Mucosa of stomach (tissue), 1 donor: ENCODE data around the gene KRT13.
"Not testable (repeated sequence)": the region's sequence is repeated elsewhere in the genome, so short reads cannot be mapped to it uniquely, and the experiment has no call there.

Experiments
- H3K27me3 ChIP-seq: one replicate; pipeline ENCODE4 v1.7.0; 2013; ENCODE audit warnings: mild to moderate bottlenecking, low read length; ENCODE audit not compliant: control insufficient read depth, insufficient read depth
- H3K36me3 ChIP-seq: one replicate; pipeline ENCODE4 v1.7.0; 2013; ENCODE audit warnings: low read length; ENCODE audit not compliant: control insufficient read depth, insufficient read depth
- H3K4me1 ChIP-seq: one replicate; pipeline ENCODE4 v1.7.0; 2013; ENCODE audit warnings: mild to moderate bottlenecking, low read length; ENCODE audit not compliant: control insufficient read depth, insufficient read depth
- H3K4me3 ChIP-seq: one replicate; pipeline ENCODE4 v1.7.0; 2013; ENCODE audit warnings: low read length
- H3K9ac ChIP-seq: one replicate; pipeline ENCODE4 v1.7.0; 2013; ENCODE audit warnings: mild to moderate bottlenecking, low read length, moderate library complexity
- H3K9me3 ChIP-seq: one replicate; pipeline ENCODE4 v1.7.0; 2013; ENCODE audit warnings: mild to moderate bottlenecking, low read length, moderate library complexity; ENCODE audit not compliant: control insufficient read depth
- donor health status: Pancreatic carcinoma.

The KRT13 gene

DNA sequence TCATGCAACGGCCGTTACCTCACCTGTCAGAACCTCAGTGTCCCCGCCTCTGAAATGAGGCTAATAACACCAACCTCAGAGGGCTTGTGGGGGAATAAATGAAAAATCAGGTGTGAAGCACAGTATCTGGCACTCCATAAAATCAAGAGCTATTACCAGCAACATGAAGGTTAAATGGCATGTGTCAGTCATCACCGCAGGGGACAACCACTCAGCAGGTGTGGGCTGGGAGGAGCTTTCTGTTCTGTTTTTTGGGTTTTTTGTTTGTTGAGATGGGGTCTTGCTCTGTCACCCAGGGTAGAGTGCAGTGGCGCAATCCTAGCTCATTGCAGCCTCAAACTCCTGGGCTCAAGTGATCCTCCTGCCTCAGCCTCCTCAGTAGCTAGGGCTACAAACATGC is 39.5 kb upstream of the KRT13 start:
- H3K27me3 ChIP-seq: no peaks in the 10 kb centered on the region
- H3K36me3 ChIP-seq: no peaks in the 10 kb centered on the region
- no peak overlapping the region for H3K4me3 ChIP-seq
- no peak overlapping the region for H3K9ac ChIP-seq
- H3K4me1 ChIP-seq: peaks cover 38% of the 10 kb centered on the region
- no peaks in the 10 kb centered on the region for H3K9me3 ChIP-seq

DNA sequence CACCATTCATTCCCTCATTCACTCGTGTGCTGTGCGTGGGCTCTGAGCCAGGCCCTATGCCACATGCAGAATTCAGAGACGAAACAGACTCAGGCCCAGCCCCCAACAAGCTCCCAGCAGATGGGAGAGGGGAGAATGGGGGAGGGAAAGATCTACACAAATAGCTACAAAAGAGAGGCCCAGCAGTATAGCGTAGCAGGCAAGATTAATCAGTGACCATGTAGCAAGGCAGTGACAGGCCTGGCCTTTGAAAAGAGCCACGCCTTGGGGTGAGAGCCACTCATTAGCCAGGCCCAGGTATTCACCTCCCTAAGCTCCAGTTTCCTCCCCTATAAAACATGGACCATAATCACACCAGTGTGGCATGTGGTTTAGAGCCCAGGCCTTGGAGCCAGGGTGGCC is 39.1 kb upstream of the KRT13 start:
- Histone ChIP-seq H3K4me1 (peaks cover 33% of the 10 kb centered on the region), H3K4me3 (no peak overlapping the region), H3K36me3 (no peaks in the 10 kb centered on the region), H3K27me3 (no peaks in the 10 kb centered on the region), H3K9ac (no peak overlapping the region), H3K9me3 (no peaks in the 10 kb centered on the region)

DNA sequence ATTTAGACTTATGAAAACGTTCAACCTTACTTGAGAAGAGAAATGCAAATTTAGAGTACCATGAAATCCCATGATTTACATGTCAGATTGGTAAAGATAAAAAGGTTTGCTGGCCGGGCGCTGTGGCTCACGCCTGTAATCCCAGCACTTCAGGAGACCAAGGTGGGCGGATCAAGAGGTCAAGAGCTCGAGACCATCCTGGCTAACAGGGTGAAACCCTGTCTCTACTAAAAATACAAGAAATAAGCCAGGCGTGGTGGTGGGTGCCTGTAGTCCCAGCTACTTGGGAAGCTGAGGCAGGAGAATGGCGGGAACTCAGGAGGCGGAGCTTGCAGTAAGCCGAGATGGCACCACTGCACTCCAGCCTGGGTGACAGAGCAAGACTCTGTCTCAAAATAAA is 37.4 kb upstream of the KRT13 start:
- not testable (repeated sequence) for H3K4me3 ChIP-seq, H3K36me3 ChIP-seq, H3K9ac ChIP-seq, H3K27me3 ChIP-seq, H3K9me3 ChIP-seq
- peaks cover 16% of the 10 kb centered on the region for H3K4me1 ChIP-seq

DNA sequence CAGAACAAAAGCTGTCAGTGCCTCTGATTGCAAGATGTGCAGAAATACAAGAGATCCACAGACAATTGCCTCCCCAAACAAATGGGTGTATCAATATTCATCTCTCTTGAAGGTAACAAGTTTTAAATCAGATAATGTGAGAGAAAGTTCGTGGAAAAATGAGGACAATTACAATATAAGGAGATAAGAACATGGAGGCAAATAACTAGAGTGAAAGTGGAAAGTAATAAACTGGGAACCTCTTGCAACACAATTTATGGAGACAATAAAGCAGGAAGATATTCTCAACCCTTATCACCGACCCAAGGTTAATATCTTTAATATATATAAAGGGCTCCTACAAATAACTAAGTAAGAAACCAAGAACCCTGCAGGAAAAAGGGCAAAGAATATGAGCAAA is 36.9 kb upstream of the KRT13 start:
- peaks cover 12% of the 10 kb centered on the region for H3K4me1 ChIP-seq
- H3K36me3 ChIP-seq: no peaks in the 10 kb centered on the region
- H3K27me3 ChIP-seq: no peaks in the 10 kb centered on the region
- no peaks in the 10 kb centered on the region for H3K9me3 ChIP-seq
- no peak overlapping the region for H3K9ac ChIP-seq
- H3K4me3 ChIP-seq: no peak overlapping the region

DNA sequence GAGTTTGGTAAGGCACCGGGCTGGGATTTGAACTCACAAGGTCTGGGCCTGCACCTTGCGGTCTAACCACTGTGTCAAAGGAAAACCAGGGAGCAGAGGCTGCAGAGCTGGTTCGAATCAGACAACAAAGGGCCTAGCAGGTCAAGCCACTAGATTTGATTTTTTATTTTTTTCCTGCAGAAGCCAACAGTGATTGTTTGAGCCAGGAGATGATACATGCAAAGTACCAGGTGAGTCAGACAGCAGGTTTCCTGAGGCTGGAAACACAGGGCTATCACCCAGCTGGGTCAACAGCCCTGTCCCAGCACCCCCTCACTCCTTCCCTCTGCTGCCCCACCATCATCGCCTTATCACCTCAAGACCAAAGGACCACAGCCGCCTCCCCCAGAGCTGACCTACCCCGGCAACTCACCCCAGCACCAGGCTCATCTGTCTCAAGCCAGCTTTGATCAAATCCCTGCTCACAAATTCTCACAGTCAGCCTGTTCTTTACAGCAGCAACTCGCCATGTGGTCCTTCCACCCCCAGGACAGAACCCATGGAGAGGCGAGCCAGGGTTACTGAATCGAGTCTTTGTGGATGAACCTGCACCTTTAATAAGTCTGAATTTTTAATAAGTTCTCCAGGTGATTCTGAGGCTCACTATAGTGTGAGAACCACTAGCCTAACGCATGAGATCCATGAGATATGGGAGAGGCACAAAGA is 35.7 kb upstream of the KRT13 start:
- Histone ChIP-seq H3K27me3 (no peaks in the 10 kb centered on the region), H3K4me1 (peaks cover 10% of the 10 kb centered on the region), H3K36me3 (no peaks in the 10 kb centered on the region)

DNA sequence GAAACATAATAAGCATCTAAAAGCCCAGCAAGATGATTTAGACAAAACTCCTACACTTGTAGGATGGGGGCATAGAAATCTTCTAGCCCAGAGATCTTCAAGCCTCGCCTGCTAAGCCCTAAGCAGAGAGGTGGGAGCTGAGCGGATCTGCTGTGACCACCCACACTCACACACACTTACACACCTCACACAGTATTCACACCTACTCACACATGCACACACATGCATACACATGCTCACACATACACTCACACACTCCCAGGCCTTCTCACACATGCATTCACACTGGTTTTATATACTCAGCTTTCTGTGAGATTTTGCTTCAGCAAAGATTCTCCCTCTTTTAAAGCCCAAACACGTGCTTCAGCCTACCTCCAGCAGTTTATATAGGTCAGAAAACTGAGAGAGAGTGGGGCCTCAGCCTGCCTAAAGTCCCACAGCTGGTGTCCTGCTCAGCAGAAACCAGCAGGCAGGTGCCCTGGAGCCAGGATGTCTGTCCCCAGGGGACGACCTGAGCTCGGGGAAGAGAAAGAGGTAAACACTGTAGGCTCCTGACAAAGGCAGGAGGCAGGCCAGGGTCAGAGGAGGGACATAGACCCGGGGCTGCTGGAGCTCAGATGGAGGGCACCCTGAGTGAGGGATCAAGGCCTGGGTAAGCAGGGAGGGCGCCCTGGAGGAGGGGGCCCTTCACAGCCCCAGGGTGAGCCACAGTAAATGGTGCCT is 34.7 kb upstream of the KRT13 start:
- Histone ChIP-seq H3K36me3 (no peaks in the 10 kb centered on the region), H3K27me3 (no peaks in the 10 kb centered on the region), H3K9me3 (no peaks in the 10 kb centered on the region), H3K9ac (no peak overlapping the region), H3K4me3 (no peak overlapping the region), H3K4me1 (peaks cover 10% of the 10 kb centered on the region)

More for the DNA sequence above, 35.7 kb upstream of the KRT13 start:
- H3K9ac ChIP-seq: no peak overlapping the region
- H3K4me3 ChIP-seq: no peak overlapping the region
- H3K9me3 ChIP-seq: no peaks in the 10 kb centered on the region

DNA sequence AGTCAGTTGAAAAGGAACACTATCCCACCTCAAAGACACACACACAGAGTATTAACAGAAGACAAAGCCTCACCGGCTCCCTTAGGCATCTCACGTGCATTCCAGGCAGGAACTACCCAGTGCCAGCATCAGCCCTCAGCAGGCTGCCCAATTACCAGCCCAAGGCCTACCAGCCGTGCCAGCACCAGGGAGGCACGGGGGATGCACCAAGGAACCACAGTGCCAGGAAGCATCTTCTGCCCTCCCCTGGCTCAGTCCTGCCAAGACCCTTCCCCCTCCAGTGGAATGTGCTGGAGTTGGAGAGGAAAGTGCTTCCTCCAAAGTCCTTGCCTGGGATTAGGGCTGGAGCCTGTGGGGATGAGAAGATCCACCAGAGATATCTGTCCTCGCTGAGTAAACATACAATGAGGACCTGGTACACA is 33.7 kb upstream of the KRT13 start:
- Histone ChIP-seq H3K36me3 (no peaks in the 10 kb centered on the region), H3K9ac (no peak overlapping the region), H3K4me1 (no peaks in the 10 kb centered on the region), H3K9me3 (no peaks in the 10 kb centered on the region), H3K4me3 (no peak overlapping the region), H3K27me3 (no peaks in the 10 kb centered on the region)

DNA sequence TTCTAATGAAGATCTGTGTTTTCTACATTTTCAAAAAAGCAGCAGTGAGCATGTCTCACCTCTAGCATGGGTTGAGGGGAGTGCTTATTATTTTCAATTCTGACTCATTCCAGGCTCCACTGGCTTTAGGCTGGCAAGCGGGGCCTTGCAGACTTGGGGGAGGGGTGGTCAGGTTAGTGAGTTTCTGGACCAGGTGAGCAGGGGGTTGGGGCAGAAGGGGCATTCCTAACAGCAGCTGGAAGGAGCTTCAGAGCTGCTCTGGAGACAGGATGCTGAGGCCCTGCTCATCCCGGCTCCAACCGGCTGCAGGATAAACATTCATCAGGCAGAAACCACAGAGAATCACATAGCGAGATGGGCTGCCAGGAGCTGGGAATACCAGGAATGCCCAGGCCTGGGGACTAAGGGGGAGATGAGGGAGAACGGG is 33.2 kb upstream of the KRT13 start:
- Histone ChIP-seq H3K4me1 (no peaks in the 10 kb centered on the region), H3K36me3 (no peaks in the 10 kb centered on the region), H3K9me3 (no peaks in the 10 kb centered on the region), H3K9ac (no peak overlapping the region), H3K4me3 (no peak overlapping the region), H3K27me3 (no peaks in the 10 kb centered on the region)

DNA sequence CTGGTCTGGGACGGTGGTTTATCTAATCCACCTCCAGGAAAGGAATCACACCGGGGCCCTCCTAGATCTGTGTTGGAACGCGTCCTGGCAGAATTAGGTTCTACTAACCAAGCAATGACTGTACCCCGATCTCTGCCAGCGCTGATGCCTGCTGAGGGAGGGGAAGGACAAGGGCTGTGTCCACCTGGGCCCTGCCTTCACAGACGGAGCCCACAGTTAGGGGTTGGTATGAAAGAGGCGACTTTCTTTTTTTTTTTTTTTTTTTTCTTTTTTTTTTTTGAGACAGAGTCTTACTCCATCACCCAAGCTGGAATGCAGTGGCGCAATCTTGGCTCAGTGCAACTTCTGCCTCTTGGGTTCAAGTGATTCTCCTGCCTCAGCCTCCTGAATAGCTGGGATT is 32.6 kb upstream of the KRT13 start:
- H3K9ac ChIP-seq: no peak overlapping the region
- no peaks in the 10 kb centered on the region for H3K9me3 ChIP-seq
- no peak overlapping the region for H3K4me3 ChIP-seq
- H3K27me3 ChIP-seq: no peaks in the 10 kb centered on the region
- H3K4me1 ChIP-seq: no peaks in the 10 kb centered on the region
- H3K36me3 ChIP-seq: no peaks in the 10 kb centered on the region

DNA sequence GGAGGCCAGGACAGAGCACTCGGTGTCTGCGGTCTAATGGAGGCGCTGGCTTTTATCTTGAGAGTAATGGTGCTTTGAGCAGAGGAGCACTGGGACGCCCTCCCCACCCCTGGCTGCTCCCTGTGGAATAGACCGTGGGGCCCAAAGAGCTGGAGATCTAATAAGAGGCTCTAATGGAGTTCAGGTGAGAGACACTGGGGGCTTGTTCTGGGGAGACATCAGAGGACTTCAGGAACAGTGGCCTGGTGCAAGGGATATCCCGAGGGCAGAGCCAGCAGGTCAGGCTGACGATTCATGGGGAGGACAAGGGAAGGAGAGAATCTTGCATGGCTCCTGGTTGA is 32.2 kb upstream of the KRT13 start:
- Histone ChIP-seq H3K9ac (no peak overlapping the region), H3K9me3 (no peaks in the 10 kb centered on the region), H3K36me3 (no peaks in the 10 kb centered on the region), H3K4me3 (no peak overlapping the region), H3K27me3 (no peaks in the 10 kb centered on the region), H3K4me1 (no peaks in the 10 kb centered on the region)

DNA sequence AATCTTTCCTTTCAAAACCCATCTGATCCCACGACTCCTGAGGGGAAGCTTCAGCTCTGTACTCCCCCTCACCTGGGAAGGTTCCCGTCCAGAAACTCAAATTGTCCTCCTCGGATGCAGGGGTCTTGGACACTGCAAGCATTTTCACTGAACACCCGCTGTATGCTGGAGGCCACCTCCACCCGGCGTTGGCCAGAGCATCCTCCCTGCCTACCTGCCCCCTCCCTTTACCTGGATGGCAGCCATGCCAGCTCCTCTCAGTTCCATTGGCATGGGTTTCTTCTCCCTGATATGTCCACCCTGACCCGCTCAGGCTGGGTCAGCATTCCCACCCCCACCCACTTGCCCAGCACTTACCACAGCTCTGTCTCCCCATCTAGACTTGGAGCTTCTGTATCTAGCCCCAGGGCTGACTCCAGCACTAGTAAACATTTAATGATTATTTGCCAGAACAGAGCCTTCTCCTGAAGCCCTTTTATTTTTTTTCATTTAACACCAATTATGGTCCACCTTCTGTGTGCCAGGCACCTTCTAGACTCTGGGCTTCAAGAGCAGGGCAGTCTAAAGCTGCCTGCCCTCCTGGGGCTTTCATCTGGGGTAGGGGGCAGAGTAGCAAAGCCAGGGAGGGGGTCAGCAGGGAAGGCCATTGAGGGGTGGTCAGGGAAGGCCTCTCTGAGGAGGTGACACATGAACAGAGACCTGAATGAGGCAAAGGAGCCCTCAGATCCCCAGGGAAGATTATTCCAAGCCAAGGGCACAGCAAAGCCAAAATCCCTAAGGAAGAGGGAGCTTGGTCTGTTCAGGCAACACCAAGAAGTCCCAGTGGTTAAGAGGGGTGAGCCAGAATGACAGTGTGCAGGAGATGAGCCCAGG is 31.6 kb upstream of the KRT13 start:
- Histone ChIP-seq H3K9me3 (no peaks in the 10 kb centered on the region), H3K4me1 (no peaks in the 10 kb centered on the region), H3K36me3 (no peaks in the 10 kb centered on the region), H3K27me3 (no peaks in the 10 kb centered on the region), H3K9ac (no peak overlapping the region), H3K4me3 (no peak overlapping the region)
